Right lobe of liver (tissue), 6 donors: ENCODE data around the gene CMYA5. TPM values are rescaled to one million over a fixed set of nuclear protein-coding genes. Genes with fewer than 3 reads are reported as not detected.

Experiments
- ATAC-seq, 4 donors: fragments of 200-7000 bp; cut with Tn5 transposase; one replicate each; pipeline ENCODE4 v1.9.1; 2020; ENCODE audit warnings: mild to moderate bottlenecking in 4 of 4, moderate library complexity in 4 of 4
- DNase-seq, 3 donors: peaks; one replicate each; pipeline ENCODE4 v3.0.0-alpha.2; 2020
- H3K27ac ChIP-seq, 3 donors: fragments of 200-600 bp; one replicate each; pipeline ENCODE4 v1.8.0; 2022
- H3K27me3 ChIP-seq, 2 donors: fragments of 200-600 bp; one replicate each; pipeline ENCODE4 v1.8.0; 2022
- H3K36me3 ChIP-seq, 4 donors: fragments of 200-600 bp; sonication (generic) in 1 of 4; one replicate each; pipeline versions ENCODE4 v1.5.1 to v1.8.0; 2017 to 2022; ENCODE audit warnings: control low read depth in 1 of 4
- H3K4me1 ChIP-seq, 4 donors: fragments of 200-600 bp; sonication (generic) in 1 of 4; one replicate each; pipeline versions ENCODE4 v1.5.1 to v1.8.0; 2017 to 2022; ENCODE audit warnings: control low read depth in 1 of 4
- H3K4me3 ChIP-seq, 3 donors: fragments of 200-600 bp; one replicate each; pipeline ENCODE4 v1.8.0; 2022
- H3K9me3 ChIP-seq, 4 donors: fragments of 200-600 bp; sonication (generic) in 1 of 4; one replicate each; pipeline versions ENCODE4 v1.5.1 to v1.8.0; 2017 to 2022; ENCODE audit warnings: control low read depth in 1 of 4
- POLR2A ChIP-seq: fragments of 450-650 bp; IDR thresholded peaks from one replicate; pipeline ENCODE4 v1.6.1; 2017; ENCODE audit warnings: antibody characterized with exemption, mild to moderate bottlenecking
- WGBS: methylation state at CpG from one replicate; pipeline ENCODE4 v1.1.6; 2018; ENCODE audit warnings: low coverage, low lambda C conversion rate; ENCODE audit not compliant: insufficient coverage; ENCODE audit errors: missing lambda C conversion rate; 5-methylcytosine and 5-hydroxymethylcytosine counted together
- intact Hi-C, 2 donors: fragments of 100-400 bp; cut with DNase I; formaldehyde crosslinking; loops; one replicate each; pipeline versions ENCODE4 v1.11.2 to v1.14.1; 2022
- total RNA-seq, 6 experiments: library from RNA; depleted of rRNA in 2 of 6; stranded (reverse); fragments of >200 nt in 2 of 6; fragmentation: NEBNext Ultra II Directional in 3 of 6; extraction: Animal tissue kit (Norgen Biotek cat#: 25700) in 3 of 6; gene quantifications; one replicate each; pipeline versions ENCODE4 v1.1.0 to v1.2.4, GENCODE V29; 2016 to 2023
- TF ChIP-seq, protein P1 (sequence below), 4 donors: fragments of 200-600 bp in 3 of 4; fragments of 450-650 bp in 1 of 4; IDR thresholded peaks; one replicate each; pipeline versions ENCODE4 v1.5.1 to v1.8.0; 2016 to 2022; ENCODE audit warnings: antibody characterized with exemption in 4 of 4, mild to moderate bottlenecking in 2 of 4
- donor health status: DM: no; HTN: yes; CAD: no.
- donor health status: DM: no; HTN: no; CAD: no.
- donor health status: DM: no; HTN: no; CAD: no.
- donor health status: DM: no; HTN: yes; CAD: no.
- donor health status: DM: no; HTN: yes; CAD: no.

Gene CMYA5
- total RNA-seq, 6 experiments from 2014 or later, result 1.1 to 5.8 (median 2.8) TPM

DNA sequence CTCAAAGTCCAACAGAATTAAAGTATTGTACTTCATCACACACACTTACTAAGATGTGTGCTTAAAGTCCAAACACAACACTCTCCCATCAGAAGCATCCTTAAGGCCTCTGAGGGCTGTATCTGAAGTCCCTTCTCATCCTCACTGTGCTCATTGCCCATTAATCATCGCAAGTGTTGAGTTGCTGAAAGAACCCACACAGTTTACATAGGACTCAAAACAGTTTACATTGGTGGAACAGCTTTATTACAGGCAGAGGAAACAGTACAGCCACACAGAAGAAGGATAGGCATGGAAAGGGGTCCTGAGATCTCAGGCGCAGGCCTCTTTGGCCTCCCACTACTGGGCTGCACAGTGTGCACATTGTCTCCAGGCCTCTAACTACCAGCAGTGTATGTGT is 113.4 kb downstream of the CMYA5 start:
- Histone ChIP-seq H3K36me3 (no peaks in the 10 kb centered on the region), H3K27ac (no peak overlapping the region), H3K4me1 (no peaks in the 10 kb centered on the region), H3K27me3 (no peaks in the 10 kb centered on the region), H3K9me3 (no peaks in the 10 kb centered on the region), H3K4me3 (no peak overlapping the region)
- WGBS, result 90% methylated on average over 2 of the region's 2 CpGs
- ATAC-seq, result no peak
- TF ChIP-seq POLR2A, result no peak
- TF ChIP-seq, protein P1, sequence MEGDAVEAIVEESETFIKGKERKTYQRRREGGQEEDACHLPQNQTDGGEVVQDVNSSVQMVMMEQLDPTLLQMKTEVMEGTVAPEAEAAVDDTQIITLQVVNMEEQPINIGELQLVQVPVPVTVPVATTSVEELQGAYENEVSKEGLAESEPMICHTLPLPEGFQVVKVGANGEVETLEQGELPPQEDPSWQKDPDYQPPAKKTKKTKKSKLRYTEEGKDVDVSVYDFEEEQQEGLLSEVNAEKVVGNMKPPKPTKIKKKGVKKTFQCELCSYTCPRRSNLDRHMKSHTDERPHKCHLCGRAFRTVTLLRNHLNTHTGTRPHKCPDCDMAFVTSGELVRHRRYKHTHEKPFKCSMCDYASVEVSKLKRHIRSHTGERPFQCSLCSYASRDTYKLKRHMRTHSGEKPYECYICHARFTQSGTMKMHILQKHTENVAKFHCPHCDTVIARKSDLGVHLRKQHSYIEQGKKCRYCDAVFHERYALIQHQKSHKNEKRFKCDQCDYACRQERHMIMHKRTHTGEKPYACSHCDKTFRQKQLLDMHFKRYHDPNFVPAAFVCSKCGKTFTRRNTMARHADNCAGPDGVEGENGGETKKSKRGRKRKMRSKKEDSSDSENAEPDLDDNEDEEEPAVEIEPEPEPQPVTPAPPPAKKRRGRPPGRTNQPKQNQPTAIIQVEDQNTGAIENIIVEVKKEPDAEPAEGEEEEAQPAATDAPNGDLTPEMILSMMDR (IDR thresholded peaks at IDR 0.05), result no peak
- intact Hi-C loops, result no loop called here
- no peak for DNase-seq

DNA sequence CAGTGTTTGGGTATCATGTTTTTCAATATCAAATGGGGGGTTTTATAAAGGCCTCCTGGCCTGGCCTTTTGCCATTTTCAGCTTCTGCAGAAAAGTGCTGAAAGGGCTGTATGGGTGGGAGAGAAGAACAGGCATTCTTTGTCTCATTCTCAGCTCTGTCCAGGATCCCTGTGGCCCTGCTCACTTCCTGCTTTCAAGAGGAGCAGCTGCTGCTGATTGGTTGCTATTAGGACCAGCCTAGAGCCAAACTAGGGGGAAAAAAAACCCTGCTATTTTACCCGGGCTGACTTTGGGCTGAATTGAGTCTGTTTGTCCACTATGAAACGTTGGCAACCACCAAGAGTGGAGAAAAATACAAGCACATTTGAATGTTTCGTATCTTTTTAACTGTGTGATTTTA is 117.1 kb downstream of the CMYA5 start:
- TF ChIP-seq POLR2A, result no peak
- TF ChIP-seq, protein P1 (IDR thresholded peaks at IDR 0.05), result no peak
- H3K27me3 ChIP-seq, result no peaks in the 10 kb centered on the region
- WGBS, result 54% methylated on average over 3 of the region's 3 CpGs
- ATAC-seq (peak in 2 of 4 donors; percentile 39 to 43), DNase-seq (no peak)
- no peaks in the 10 kb centered on the region for H3K9me3 ChIP-seq
- no peak overlapping the region for H3K27ac ChIP-seq
- H3K4me1 ChIP-seq, result no peaks in the 10 kb centered on the region
- intact Hi-C loops, result no loop called here
- no peaks in the 10 kb centered on the region for H3K36me3 ChIP-seq
- H3K4me3 ChIP-seq, result no peak overlapping the region

DNA sequence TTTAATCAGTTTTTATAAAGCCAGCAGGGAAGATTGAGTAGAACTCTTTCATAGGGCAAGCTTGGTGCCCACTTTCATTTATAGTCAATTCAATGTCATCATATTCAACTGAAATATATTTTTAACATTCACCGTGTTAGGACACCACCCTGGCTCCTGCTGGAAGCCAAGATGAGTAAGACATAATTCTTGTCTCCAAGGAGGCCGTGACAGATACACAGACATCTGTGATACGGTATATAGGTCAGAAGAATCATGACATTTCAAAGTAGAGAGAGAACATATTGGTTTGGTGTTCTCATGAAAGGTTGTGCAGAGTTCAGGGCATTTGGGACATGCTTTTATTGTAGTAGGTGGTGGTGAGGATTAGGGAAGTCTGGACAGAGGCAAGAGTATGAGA is 120.1 kb downstream of the CMYA5 start:
- ATAC-seq (no peak), DNase-seq (no peak)
- H3K4me1 ChIP-seq, result no peaks in the 10 kb centered on the region
- WGBS, result 93% methylated on average over 3 of the region's 3 CpGs
- H3K27me3 ChIP-seq, result no peaks in the 10 kb centered on the region
- no peaks in the 10 kb centered on the region for H3K36me3 ChIP-seq
- H3K27ac ChIP-seq, result no peak overlapping the region
- H3K9me3 ChIP-seq, result no peaks in the 10 kb centered on the region
- no peak overlapping the region for H3K4me3 ChIP-seq
- intact Hi-C loops, result no loop called here
- no peak for TF ChIP-seq POLR2A
- TF ChIP-seq, protein P1 (IDR thresholded peaks at IDR 0.05), result no peak

DNA sequence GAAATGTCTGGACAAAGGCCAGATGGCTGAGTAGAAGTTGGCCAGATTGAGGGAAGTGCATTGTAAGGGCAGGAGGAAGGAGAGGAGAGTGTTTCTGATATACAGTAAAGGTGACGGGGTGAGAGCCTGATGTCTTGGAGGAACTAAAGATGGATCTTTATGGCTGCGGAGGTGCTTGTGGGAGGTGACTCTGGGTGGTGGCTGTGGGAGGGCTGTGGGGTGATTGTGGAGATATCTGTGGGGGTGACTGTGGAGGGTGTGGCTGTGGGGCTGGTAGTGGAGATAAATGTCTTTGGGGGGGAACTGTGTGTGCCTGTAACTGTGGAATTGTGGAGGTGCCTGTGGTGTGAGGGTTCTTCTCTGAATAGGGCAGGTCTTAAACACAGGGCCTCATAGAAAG is 121.4 kb downstream of the CMYA5 start:
- Histone ChIP-seq H3K27ac (no peak overlapping the region), H3K36me3 (no peaks in the 10 kb centered on the region), H3K9me3 (no peaks in the 10 kb centered on the region), H3K4me3 (no peak overlapping the region), H3K27me3 (no peaks in the 10 kb centered on the region), H3K4me1 (no peaks in the 10 kb centered on the region)
- DNase-seq (no peak), ATAC-seq (no peak)
- WGBS, result 55% methylated on average over 2 of the region's 2 CpGs
- TF ChIP-seq POLR2A, result no peak
- TF ChIP-seq, protein P1 (IDR thresholded peaks at IDR 0.05), result no peak
- intact Hi-C loops, result no loop called here

DNA sequence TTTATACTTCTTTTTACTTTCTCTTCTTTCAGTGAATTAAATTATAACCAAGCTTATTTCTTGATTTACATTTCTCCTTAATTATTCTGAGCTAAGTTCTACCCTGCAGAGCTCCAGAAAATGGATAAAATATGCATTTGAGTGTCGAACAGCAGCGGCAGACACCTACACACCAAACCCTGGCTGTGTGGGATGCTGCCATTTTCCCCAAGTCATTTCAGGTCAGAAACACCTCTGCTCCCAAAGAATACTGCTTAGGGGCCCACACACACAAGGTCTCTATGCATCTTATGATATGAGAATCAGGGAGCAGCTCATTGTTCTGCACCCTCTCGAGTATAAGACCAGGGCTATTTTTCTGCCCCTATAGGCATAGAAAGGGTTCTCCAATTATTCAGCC is 122.3 kb downstream of the CMYA5 start:
- Histone ChIP-seq H3K4me3 (no peak overlapping the region), H3K27me3 (no peaks in the 10 kb centered on the region), H3K27ac (no peak overlapping the region), H3K36me3 (no peaks in the 10 kb centered on the region), H3K4me1 (no peaks in the 10 kb centered on the region), H3K9me3 (no peaks in the 10 kb centered on the region)
- ATAC-seq (no peak), DNase-seq (no peak)
- TF ChIP-seq, protein P1 (IDR thresholded peaks at IDR 0.05), result no peak
- no peak for TF ChIP-seq POLR2A
- intact Hi-C loops, result no loop called here
- WGBS, result 100% methylated on average over 2 of the region's 3 CpGs
